HuH-7 (cell line): ENCODE data around the gene HSDL2.
A peak's percentile ranks its signal among the peaks of the same experiment; 100 is the strongest.
"Not testable (repeated sequence)": the region's sequence is repeated elsewhere in the genome, so short reads cannot be mapped to it uniquely, and the experiment has no call there.

ENCODE experiments used
- DNase-seq: peaks from one replicate; pipeline ENCODE4 v3.0.0; 2011; ENCODE audit warnings: low spot score

HSDL2 gene

DNA sequence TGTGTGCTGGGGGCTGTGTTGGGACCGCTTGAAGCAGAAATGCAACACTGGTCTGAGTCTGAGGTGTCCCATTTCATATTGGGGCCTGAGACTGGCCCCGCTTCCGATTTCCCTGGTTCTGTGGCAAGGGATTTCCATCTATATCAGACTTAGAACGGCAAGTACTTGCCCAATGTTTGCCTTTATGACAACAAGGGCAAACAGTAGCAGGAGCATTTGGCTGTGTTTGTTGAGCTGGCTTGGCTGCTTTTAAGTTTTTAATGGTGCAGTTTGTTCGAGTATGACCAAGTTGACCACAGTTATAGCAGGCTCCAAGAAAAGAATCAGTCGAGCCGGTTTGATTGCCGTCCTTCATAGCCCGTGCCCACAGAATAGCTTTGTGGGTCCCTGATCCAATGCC, 17.0 kb downstream of the HSDL2 start:
- no peak for DNase-seq

GRCh38 chr9:112401175-112401815, 21.4 kb downstream of the HSDL2 start:
- DNase-seq: no peak

DNA sequence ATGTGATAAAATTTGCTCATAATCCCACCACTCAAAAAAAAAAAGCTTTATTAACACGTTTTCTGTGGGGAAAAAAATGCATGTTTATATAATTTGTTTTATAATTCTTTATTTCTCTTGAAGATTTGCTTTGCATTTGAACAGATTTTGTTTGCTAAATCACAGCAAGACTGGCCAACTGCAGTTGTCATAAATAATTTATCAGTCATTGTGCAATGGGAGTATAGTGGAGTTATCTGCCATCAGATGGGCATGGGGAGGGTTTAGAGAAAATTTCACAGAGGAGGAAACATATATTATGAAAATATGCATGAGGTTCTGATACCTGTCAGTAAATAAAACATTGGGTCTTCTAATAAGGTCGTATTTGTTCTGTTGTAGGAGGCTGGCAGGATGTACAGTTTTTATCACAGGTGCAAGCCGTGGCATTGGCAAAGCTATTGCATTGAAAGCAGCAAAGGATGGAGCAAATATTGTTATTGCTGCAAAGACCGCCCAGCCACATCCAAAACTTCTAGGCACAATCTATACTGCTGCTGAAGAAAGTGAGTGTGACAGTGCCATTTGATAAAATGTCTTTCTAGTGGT, 23.8 kb downstream of the HSDL2 start:
- DNase-seq: no peak

GRCh38 chr9:112404508-112404932, 24.6 kb downstream of the HSDL2 start:
- DNase-seq: no peak

DNA sequence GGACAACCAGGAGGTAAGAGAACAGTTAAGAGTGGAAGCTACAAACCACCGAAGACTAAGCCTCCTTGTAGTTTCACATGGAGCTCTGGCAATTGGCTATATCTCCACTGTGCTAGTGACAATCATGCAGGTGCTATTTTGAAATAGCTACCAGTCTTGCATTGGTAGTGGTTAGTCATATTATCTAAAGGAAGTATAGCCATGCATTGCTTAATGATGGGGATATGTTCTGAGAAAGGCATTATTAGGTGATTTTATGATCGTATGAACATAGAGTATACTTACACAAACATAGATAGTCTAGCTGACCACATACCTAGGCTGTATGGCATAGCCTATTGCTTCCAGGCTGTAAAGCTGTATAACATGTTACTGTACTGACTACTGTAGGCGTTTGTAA, 28.4 kb downstream of the HSDL2 start:
- DNase-seq: no peak

- DNase-seq: no peak
Observed at GRCh38 chr9:112408819-112409218, 28.9 kb downstream of the HSDL2 start.

- no peak for DNase-seq
Observed at GRCh38 chr9:112409758-112410157, 29.9 kb downstream of the HSDL2 start.

- DNase-seq: no peak
Observed at GRCh38 chr9:112411626-112412027, 31.7 kb downstream of the HSDL2 start.

DNA sequence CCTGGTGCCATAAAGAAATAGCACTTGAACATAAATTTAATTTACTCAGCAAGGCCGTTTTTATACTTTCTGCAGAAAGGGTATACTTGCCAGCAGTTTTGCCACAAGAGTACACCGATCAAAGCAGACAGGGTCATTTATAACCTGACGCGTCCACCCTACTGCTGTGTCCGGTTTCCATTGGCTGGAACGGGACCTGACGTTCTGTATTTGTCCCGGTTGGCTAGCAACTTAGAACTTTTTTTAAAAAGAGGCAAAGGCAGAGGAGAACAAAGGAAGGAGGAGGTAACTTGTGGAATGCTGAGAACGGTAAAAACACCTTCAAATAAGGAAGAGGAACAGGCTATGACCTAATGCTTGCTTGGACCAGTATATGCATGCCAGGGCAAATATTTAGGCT, 33.8 kb downstream of the HSDL2 start:
- not testable (repeated sequence) for DNase-seq

DNA sequence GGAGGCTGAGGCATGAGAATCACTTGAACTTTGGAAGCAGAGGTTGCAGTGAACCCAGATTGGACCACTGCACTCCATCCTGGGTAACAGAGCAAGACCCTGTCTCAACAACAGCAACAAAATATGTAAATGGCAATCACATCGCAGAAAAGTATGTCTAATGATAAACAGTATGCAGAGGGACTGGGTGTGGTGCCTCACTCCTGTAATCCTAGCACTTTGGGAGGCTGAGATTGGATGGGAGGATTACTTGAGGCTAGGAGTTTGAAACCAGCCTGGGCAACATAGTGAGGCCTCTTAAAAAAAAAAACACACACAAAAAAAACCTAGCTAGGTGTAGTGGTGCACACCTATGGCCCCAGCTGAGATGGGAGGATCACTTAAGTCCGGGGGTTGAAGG, 40.3 kb downstream of the HSDL2 start:
- DNase-seq: no peak

- no peak for DNase-seq
Observed at GRCh38 chr9:112421771-112422222, 41.9 kb downstream of the HSDL2 start.

GRCh38 chr9:112422417-112423148, 42.7 kb downstream of the HSDL2 start:
- no peak for DNase-seq

DNA sequence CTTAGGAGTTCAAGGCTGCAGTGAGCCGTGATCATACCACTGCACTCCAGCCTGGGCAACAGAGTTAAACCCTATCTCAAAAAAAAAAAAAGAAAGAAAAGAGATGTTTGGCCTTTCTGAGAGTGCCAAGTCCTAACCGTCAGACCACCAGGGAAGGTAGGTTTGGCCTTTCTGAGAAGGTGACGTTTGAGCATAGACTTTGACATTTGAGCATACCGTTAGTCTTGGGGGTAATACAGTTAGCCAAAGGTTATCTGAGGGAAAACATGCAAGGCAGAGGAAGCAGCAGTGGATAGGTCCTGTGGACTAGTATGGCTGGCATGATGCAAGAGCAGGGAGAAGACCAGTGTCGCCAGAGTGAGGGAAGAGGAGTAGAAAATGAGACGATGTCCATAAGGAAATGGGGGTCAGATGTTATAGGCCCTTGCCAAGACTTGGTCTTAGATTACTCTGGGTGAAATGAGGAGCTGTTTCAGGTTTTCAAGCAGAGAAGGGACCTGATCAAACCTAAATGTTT, 50.2 kb downstream of the HSDL2 start:
- peak; percentile 13 for DNase-seq

- no peak for DNase-seq
Observed at GRCh38 chr9:112433499-112434392, 53.8 kb downstream of the HSDL2 start.

DNA sequence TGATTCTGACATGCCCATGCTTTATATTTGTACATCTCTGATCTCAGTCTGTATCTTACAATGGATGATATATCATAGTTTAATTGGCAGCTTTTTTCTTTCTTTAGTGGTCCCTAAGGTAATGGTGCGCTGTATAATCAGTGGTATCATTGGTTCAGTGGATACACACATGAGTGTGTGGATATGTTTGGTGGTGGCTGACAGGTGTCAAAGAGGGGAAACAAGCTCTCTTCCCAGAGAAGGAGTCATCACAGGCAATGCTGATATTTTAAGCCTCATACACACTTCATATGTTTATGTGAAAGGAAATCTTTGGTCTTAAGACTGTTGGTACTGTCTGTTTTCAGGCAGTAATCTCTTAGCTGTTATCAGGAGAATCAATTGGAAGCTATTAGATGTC, 54.6 kb downstream of the HSDL2 start:
- no peak for DNase-seq

GRCh38 chr9:112437406-112437805, 57.5 kb downstream of the HSDL2 start:
- no peak for DNase-seq

DNA sequence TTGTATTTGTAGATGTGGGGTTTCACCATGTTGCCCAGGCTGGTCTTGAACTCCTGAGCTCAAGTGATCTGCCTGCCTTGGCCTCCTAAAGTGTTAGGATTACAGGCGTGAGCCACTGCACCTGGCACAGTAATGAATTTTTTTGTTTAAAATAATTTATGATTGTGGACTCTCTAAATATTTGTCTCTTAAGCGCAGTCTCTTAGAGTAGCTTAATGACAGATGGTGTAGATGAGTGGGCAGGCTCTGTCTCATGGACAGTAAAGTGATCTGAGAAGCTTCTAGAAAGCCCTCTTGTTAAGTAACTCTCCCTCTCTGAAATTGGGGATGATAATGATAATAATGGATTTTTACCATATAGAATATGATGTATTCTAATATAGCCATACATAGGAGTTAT, 59.3 kb downstream of the HSDL2 start:
- DNase-seq: no peak

GRCh38 chr9:112439825-112440224, 59.9 kb downstream of the HSDL2 start:
- no peak for DNase-seq

GRCh38 chr9:112443200-112443599, 63.3 kb downstream of the HSDL2 start:
- peak; percentile 16 for DNase-seq

GRCh38 chr9:112443636-112444035, 63.7 kb downstream of the HSDL2 start:
- DNase-seq: no peak

- no peak for DNase-seq
Observed at GRCh38 chr9:112445196-112445595, 65.3 kb downstream of the HSDL2 start.

- DNase-seq: no peak
Observed at GRCh38 chr9:112446080-112446479, 66.2 kb downstream of the HSDL2 start.
